HG03442 (cell line): ENCODE results near the gene ABHD12B.

Experiments
- ATAC-seq: cut with Tn5 transposase; IDR thresholded peaks from one replicate; pipeline ENCODE4 v1.9.1; 2021; ENCODE audit warnings: mild to moderate bottlenecking, moderate library complexity; ENCODE audit not compliant: unreplicated experiment

The ABHD12B gene, protein sequence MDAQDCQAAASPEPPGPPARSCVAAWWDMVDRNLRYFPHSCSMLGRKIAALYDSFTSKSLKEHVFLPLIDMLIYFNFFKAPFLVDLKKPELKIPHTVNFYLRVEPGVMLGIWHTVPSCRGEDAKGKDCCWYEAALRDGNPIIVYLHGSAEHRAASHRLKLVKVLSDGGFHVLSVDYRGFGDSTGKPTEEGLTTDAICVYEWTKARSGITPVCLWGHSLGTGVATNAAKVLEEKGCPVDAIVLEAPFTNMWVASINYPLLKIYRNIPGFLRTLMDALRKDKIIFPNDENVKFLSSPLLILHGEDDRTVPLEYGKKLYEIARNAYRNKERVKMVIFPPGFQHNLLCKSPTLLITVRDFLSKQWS

DNA sequence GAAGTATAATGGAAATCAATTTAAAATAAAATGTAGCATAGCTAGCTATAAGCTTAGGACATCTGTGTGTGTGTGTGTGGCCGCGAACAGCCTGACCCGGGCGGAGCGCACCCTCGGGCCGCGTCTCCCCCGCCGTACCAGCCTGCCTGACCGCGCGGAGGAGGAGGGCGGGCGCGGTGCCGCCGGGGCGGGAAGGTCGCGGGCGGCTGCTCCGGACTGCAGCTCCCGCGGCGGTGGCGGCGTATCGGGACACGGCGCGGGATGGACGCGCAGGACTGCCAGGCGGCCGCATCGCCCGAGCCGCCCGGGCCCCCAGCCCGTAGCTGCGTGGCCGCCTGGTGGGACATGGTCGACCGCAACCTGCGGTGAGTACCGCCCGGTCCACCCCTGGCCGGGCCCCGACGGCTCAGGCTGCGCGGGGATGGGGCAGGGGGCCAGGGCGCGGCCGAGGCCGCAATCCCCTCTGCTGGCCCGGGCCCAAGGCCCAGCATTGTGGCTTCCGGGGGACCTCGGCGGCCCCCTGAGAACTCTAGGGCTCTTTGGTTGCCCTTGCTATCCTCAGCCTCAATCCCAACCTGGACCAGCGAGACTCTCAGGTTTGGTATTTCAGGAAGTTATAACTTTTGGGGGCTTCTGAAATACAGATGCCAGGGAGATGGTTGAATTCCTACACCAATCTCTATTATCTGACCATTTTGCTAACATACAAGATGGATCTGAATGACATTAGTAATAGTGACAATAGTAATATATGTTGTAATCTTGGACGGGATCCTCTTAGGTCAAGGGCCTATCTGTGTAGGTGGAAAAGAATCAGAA lies at the start of gene ABHD12B:
Gene ABHD12B (plus strand): TSS at position 140 of the 819 bp plus-strand sequence. CDS start 122 bp downstream, at position 262.
- ATAC-seq: no peak

DNA sequence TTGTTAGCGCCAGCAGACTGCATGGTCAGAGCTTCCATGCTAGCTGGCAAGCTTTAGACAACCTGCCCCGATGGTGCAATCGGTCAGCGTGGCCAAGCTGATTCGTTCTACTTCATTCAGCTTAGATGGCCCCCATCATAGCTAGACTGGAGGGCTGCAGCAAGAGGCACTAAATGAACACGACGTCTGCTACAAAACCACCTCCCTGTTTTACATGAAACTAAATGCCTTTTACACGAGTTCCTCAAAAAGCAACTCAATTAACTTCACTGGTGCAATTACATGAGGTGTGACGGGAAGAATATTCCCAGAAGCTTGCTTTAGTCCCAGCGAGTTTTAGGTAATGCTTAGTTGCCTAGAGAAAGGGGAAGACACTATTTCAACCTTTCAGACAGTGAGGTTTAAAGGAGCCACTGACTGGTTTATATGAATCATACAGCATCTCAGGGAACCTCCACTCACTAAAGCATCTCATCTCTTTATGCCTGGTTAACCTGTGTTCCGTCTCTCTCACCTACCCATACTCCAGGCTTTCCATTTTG lies 49.3 kb upstream of the ABHD12B start:
- peak; percentile 31 for ATAC-seq

DNA sequence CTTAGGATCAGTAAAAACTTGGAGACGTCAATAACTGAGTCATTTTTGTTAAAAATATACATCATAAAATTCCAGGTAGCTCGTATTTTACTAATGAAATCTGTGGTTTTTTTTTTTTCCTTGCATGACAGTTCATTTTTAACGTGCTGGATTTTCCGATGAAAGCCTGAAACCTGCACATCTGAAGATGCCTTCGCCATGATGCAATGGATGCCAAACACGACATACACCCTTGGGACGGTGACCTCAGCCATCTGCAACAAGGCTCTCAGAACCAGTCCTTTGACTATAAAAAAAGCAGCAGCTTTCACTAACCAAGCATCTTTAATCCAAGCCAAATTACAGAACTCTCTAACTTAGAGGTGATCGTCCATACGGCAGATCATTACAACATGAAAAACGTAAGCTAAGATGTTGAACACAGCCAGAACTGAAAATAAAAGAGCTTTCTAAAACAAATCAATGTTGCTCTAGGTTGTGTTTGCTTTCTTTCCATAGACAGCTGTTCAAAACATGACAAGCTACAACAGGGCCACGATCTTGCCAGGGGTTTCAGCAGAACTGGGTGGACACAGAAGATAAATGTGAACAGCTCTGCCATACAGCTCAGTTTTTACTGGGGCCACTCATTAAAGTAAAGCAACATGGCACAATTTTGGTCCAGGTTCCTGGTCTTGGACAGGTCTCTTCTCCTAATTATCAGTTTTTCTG lies 48.6 kb upstream of the ABHD12B start:
- ATAC-seq: no peak

DNA sequence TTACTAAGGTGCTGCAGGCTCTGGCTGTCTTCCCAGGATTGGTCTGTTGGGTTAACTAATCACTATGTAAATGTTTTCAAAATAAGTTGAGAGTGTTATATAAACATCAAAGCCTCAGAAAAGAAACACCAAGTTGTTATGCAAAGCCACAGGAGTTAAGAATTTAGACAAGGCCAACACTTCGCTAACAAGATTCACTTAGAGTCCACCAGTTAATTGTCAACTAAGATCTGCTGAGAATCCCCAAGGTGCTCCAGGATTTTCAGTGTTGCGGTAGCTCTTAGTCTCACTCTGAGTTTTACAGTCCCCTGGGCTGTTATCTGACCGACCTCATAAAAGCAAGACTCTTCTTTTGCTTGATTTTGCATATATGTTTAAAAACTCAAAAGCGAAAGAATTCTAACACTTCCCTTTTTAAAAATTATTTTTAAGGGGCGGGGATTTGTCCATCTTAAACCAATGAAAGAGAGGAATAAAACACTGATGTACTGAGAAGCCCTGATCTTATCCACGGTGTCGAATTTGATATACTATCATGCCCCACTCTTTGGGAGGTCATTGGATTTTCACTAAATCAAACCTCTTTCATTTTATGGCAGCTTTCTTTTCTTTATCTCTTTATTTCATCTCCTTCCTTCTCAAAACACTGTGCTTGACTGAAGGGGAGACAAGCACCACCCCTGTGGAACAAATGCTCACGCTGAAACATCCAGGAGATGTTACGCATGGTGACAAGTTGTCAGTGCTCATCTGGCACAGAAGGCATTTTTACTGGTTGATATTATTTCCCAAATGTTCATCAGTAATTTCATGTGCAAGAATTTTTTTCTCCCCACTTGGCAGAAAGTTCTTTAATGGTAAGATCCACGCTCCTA lies 47.9 kb upstream of the ABHD12B start:
- peak; percentile 58 for ATAC-seq

DNA sequence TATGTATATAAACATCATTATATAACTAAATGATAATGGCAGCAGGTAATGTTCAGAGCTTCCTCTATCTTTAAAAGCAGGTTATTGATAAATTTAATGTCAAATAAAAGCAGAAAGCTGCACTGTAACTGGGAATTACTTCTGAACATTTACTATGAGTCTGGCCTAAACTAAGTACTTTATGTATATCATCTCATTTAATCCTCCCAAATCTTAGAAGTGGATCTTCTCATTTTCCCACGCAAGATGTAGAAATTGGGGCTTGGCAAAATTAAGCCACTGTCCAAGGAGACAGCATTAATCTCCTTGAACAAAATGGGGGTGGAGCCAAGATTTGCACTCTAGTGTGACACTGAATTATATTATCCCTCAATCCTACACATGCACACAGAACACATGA lies 46.5 kb upstream of the ABHD12B start:
- no peak for ATAC-seq

DNA sequence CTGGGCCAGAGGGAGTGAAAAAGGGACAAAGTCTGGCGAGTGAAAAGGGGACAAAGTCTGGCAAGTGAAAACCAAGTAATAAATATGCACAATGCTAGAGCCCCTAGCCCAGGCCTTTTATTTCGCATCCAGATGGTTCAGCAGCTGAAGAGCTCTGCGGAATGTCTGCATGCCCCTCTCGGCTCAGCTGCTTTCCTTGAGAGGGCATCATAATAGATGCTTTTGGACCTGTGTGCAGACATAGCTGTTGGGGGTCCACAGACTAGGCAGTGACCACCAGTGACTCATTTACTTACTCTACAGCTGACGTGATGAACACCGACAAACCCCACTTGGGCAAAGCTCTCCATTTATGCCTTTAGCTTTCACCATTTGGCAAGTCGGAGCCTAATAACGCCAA lies 45.2 kb upstream of the ABHD12B start:
- ATAC-seq: no peak

DNA sequence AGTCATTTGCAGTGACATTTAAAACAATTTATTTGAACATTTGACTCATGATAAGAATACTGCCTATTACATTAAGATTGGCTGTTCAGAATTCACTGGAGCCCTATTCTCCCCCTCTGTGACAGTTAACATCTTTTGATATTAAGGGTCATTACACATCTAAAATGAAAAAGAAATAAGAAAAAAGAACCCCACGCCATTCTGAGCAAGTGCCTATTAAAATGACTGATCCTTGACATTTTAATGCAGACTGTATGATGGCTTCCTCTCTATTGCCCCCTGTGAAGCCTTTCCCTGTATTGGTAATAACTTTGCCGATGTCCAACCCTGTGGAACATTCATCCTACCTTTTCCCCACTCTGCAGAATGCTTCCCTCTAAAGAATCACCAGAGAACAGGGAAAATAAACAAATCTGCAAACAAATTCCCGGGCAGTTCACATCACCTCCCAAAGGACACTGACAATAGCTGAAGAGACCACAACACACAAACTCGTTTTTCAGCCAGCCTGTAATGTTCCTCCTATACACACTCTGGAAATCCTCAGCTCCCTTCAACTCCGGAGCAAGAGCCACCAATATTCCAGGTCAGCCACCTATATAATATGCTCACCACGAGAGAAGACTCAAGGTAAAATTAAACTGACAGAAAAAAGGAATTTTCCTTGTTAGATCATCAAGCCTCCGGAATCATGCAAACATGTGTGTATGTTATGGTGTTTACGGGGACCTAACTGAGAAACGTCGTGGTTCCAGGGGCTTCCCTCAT lies 42.9 kb upstream of the ABHD12B start:
- ATAC-seq: no peak

DNA sequence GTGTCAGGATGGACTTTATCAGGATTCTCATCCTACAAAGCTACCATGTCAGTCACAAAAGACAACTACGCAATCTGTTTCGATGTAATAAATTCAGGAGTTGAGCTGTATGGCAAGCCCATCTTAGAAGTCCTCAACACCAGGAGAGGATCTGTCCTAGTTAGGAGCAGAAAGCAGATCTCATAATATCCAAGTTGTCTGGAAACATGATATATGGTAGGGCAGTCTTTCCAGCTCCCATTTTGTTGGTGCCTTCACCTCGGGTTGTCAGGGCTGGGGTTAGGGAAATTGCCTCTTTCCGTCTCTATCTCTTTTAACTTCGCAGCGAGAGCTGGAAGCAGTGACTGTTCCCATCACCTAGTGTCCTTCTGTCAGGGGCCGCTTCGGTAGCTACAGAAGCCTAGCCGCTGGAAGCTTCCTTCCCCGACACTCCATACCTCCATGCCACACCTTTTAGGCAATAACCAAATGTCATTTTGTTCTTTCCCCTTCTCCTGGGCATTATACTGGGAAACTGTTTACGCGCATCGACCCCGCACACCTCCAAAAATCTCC lies 42.3 kb upstream of the ABHD12B start:
- ATAC-seq: no peak

DNA sequence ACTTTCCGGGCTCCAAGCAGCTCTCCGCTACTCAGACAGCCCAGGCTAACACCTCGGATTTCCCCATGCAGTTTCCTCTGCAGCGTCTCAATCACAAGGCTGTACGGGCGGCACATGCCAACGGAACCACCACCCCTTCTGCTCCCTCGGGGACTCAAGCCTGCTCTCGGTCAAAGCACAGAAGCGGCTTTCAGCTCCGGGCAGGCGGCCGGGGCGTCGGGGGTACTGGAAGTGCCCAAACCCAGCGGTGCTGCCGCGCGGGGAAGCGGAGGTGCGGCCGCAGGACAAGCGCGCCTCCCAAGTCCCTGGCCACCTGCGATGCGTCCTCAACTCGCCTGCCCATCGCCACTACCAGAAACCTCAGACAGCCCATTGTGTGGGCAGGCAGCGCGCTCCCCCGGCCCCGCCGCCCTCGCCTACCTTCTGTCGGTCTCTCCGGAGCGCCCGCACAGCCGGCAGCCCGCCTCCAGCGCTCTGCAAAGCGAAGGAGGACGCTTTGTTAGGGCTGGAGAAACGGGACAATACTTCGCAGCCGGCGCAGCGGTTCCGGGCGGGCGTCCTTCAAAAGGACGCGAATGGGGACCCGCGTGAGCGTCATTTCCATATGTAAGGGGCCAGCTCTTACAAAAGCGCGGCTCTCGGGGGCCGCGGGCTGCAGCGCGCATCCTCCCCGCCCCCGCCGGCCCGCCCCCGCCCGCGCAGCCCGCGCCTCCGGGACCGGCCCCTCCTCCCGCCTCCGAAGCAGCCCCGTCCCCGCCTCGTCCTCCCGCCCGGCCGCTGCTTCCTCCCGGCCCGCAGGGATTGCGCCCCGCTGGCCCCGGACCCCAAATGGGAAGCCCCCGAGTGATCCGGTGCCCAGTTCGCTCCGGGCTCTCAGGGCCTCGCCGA lies 41.6 kb upstream of the ABHD12B start:
- ATAC-seq: peak; percentile 28

DNA sequence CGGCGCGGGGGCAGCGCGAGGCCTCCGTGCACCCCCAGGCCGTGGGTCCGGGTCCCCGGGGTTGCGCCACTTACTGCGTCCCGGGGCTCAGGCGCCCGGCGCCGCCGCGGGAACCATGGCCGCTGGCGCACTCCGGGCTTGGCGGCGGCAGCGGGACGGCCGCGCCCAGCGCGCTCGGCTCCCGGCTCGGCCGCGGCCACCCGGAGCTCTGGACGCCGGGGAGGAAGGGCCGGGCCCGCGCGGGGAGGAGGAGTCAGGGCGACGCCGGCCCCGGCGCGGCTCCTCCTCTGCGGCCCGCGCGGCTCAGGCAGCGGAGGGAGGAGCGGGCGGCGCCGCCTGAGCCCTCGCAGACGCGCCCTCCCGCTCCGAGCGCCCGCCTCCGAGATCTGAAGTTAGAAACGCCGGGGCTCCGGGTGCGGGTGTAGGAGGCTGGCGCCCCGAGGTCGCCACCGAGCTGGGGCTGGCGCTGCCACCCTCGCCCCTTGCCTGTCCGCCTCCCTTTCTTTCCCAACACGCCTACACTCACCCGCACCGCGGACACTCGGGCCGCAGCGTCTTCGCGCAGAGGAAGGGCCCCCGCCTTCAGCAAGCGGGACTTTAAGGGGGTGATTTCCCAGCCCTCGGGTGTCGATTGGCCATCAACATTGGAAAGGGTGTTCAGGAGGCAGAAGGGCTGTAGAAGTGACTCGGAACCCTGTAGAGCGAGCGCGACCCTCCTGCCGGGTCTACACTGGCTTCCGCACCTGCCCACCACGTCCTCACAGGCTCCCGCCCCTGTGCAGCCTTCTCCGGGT lies 40.7 kb upstream of the ABHD12B start, which contains the start of gene NIN:
Gene NIN (minus strand): TSS at position 231 of the 794 bp plus-strand sequence. CDS start 9,106 bp downstream, outside the sequence.
- peak; percentile 76 for ATAC-seq

DNA sequence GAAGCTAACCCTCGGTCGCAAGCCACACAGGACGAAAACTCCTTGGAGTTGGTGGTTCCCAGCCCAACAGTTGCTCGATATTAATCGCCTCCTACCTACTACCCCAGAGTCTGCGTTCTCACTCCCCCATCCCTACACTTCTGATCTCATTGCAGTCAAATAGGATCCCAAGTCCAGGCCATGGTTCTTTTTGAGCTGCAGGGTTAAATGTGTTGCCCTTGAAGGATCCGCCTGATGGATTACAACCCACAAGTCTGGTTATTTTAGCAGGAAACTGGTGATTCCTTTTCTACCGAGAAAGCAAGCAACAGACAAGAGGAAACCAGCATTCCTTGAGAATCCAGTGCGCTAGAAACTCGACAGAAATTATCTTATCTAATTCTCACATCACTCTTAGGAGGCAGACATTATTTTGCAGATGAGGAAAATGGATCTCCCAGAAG lies 40.1 kb upstream of the ABHD12B start:
- ATAC-seq: no peak

DNA sequence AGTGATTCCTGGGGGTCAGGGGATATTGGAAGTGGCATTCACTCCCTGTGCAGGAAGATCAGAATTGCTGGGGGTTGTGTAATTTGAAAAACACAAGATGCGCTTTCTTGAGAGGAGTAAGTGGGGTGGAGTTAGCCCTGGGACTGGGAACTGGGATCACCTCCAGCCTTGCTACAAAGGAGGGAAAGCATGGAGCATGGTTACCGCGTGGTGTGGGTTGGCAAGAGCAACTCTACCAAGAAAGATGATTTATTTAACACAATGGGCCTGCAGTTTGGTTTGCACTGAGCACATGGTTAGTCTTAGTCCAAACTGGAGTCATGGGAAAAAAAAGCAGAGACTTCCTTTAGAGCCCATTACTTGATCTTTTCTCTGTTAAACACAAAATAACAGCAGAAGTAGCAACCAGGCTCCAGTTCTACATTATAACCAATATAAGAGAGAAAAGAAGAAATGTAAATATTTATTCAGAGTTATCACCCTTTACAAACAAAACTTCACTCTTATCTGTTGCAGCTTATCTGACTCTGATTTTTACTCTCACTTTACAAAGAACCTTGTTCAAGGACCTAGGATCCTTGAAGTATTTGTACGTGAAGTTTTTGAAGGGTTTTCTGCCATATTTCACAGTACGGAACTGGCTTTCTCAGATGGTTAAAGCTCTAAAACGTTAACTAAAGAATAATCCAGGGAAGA lies 38.8 kb upstream of the ABHD12B start:
- ATAC-seq: no peak

DNA sequence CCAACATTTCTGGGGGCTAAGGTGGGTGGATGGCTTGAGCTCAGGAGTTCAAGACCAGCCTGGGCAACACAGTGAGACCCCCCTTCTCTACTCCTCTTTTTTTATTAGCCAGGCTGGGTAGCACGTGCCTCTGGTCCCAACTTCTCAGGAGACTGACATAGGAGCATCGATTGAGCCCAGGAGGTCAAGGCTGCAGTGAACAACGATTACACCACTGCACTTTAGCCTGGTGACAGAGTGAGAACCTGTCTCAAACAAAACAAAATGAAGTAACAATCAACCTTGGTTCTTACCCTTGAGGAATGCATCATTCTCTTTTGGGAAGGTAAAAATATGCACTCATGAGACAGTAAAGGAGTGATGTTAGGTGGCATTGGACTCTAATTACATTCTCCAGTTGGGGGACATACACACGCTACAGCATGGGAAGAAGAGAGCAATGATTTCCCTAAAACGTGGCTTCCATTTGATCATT lies 37.0 kb upstream of the ABHD12B start:
- no peak for ATAC-seq

DNA sequence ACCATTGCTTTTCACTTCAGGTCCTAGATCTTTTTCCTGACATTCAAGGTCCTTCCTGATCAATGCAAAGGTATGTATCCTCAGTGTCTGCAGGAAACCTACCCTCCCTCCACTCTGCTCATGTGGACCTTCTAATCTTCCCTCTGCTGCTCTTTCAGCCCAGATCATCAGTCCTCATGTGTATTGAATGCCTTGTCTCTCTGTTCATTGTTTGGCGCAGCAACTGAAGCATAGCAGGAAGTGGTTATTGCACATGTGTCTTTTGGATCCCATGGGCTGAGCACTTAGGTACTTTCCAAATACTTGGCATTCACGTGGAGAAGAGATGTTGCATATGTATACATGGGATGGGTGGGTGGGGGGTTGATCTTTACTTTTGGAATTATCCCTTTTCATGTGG lies 36.6 kb upstream of the ABHD12B start:
- peak; percentile 23 for ATAC-seq

DNA sequence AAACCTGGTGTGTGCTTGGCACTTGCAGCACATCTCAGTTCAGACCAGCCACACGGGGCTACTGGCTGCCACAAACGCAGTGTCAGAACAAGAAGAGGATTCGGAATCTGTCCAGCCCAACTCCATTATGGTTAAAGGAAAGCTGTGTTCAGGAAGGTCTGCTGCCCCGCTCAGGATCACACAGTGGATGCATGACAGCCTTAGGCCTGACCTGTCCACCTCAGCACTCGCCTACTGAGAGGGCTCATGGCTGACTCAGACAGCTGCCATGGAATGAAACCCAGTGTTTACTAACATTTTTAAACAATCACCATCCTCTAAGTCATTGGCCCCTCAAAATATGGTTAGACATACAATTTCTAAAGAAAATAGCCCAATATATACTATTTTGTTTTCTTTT lies 35.3 kb upstream of the ABHD12B start:
- no peak for ATAC-seq

DNA sequence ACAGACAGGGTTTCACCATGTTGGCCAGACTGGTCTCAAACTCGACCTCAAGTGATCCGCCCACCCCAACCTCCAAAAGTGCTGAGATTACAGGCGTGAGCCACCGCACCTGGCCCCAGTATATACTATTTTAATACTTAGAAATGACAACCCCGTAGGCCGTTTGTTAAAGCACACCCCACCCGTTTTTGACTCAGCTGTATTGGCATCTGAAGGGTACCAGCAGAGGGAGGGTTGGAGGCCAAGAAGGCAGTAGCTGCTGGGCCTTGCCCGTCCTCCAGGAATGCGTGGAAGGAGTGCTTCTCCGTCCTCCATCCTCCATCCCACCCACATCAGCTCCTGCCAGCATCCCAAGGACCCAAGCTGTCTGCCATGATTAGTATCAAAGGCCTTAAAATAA lies 34.6 kb upstream of the ABHD12B start:
- no peak for ATAC-seq
